ENCODE data around the gene PLEKHA6. TPM values are rescaled to one million over a fixed set of nuclear protein-coding genes. Genes with fewer than 3 reads are reported as not detected.

Gene PLEKHA6
- total RNA-seq, 1 experiment from 2014 or later: 0.30 TPM

GRCh38 chr1:204404629-204405028, 44.9 kb upstream of the PLEKHA6 start:
- H3K79me2 ChIP-seq (ENCODE audit: low read length): peaks cover 62% of the 10 kb centered on the region
- H3K4me2 ChIP-seq (ENCODE audit: low read depth, low read length, poor library complexity, severe bottlenecking): no peak overlapping the region
- no peaks in the 10 kb centered on the region for H3K9me3 ChIP-seq (ENCODE audit: low read length)
- peaks cover 28% of the 10 kb centered on the region for H3K4me1 ChIP-seq (ENCODE audit: low read length)
- peaks cover 46% of the 10 kb centered on the region for H3K36me3 ChIP-seq (ENCODE audit: insufficient read depth, low read length)
- no peaks in the 10 kb centered on the region for H3K9me2 ChIP-seq (replicated peaks; ENCODE audit: insufficient read depth, low read length)
- no peak for DNase-seq
- H3K27ac ChIP-seq (ENCODE audit: low read length): no peak overlapping the region
- peaks cover 59% of the 10 kb centered on the region for H4K20me1 ChIP-seq (ENCODE audit: insufficient read depth, low read depth, low read length)
- no peaks in the 10 kb centered on the region for H3K27me3 ChIP-seq (ENCODE audit: low read length)
- H2AFZ ChIP-seq (ENCODE audit: low read length): no peak overlapping the region
- H3K4me3 ChIP-seq (ENCODE audit: low read length): no peak overlapping the region
- H3K9ac ChIP-seq (ENCODE audit: low read length): no peak overlapping the region

GRCh38 chr1:204402391-204402790, 42.7 kb upstream of the PLEKHA6 start:
- Histone ChIP-seq H3K4me1 (ENCODE audit: low read length) (peaks cover 21% of the 10 kb centered on the region), H3K27ac (ENCODE audit: low read length) (no peak overlapping the region), H3K4me3 (ENCODE audit: low read length) (no peak overlapping the region), H3K27me3 (ENCODE audit: low read length) (no peaks in the 10 kb centered on the region), H3K36me3 (ENCODE audit: insufficient read depth, low read length) (peaks cover 43% of the 10 kb centered on the region), H3K79me2 (ENCODE audit: low read length) (peaks cover 40% of the 10 kb centered on the region), H3K9ac (ENCODE audit: low read length) (no peak overlapping the region), H3K4me2 (ENCODE audit: low read depth, low read length, poor library complexity, severe bottlenecking) (no peak overlapping the region), H4K20me1 (ENCODE audit: insufficient read depth, low read depth, low read length) (peaks cover 37% of the 10 kb centered on the region), H2AFZ (ENCODE audit: low read length) (no peak overlapping the region), H3K9me3 (ENCODE audit: low read length) (no peaks in the 10 kb centered on the region), H3K9me2 (replicated peaks; ENCODE audit: insufficient read depth, low read length) (no peaks in the 10 kb centered on the region)
- no peak for DNase-seq

- Histone ChIP-seq H3K9me2 (replicated peaks; ENCODE audit: insufficient read depth, low read length) (no peaks in the 10 kb centered on the region), H4K20me1 (ENCODE audit: insufficient read depth, low read depth, low read length) (peaks cover 30% of the 10 kb centered on the region), H3K9ac (ENCODE audit: low read length) (no peak overlapping the region), H3K79me2 (ENCODE audit: low read length) (peaks cover 33% of the 10 kb centered on the region), H3K27me3 (ENCODE audit: low read length) (no peaks in the 10 kb centered on the region), H3K4me1 (ENCODE audit: low read length) (peaks cover 14% of the 10 kb centered on the region), H3K9me3 (ENCODE audit: low read length) (no peaks in the 10 kb centered on the region), H3K27ac (ENCODE audit: low read length) (no peak overlapping the region), H2AFZ (ENCODE audit: low read length) (no peak overlapping the region), H3K4me3 (ENCODE audit: low read length) (no peak overlapping the region), H3K36me3 (ENCODE audit: insufficient read depth, low read length) (peaks cover 41% of the 10 kb centered on the region), H3K4me2 (ENCODE audit: low read depth, low read length, poor library complexity, severe bottlenecking) (no peak overlapping the region)
- DNase-seq: no peak
These were observed 42.0 kb upstream of the PLEKHA6 start for GRCh38 chr1:204401730-204402129.

- Histone ChIP-seq H4K20me1 (ENCODE audit: insufficient read depth, low read depth, low read length) (peaks cover 24% of the 10 kb centered on the region), H3K36me3 (ENCODE audit: insufficient read depth, low read length) (peaks cover 39% of the 10 kb centered on the region), H2AFZ (ENCODE audit: low read length) (no peak overlapping the region), H3K9me3 (ENCODE audit: low read length) (no peaks in the 10 kb centered on the region), H3K79me2 (ENCODE audit: low read length) (peaks cover 26% of the 10 kb centered on the region), H3K9ac (ENCODE audit: low read length) (no peak overlapping the region), H3K27me3 (ENCODE audit: low read length) (no peaks in the 10 kb centered on the region), H3K4me1 (ENCODE audit: low read length) (peaks cover 8% of the 10 kb centered on the region), H3K4me3 (ENCODE audit: low read length) (no peak overlapping the region), H3K4me2 (ENCODE audit: low read depth, low read length, poor library complexity, severe bottlenecking) (no peak overlapping the region), H3K9me2 (replicated peaks; ENCODE audit: insufficient read depth, low read length) (no peaks in the 10 kb centered on the region), H3K27ac (ENCODE audit: low read length) (no peak overlapping the region)
- DNase-seq: no peak
These were observed 41.3 kb upstream of the PLEKHA6 start for GRCh38 chr1:204400882-204401510.

- Histone ChIP-seq H3K4me3 (ENCODE audit: low read length) (no peak overlapping the region), H3K4me1 (ENCODE audit: low read length) (no peaks in the 10 kb centered on the region), H3K79me2 (ENCODE audit: low read length) (peaks cover under 1% of the 10 kb centered on the region), H3K36me3 (ENCODE audit: insufficient read depth, low read length) (peaks cover 16% of the 10 kb centered on the region), H3K27me3 (ENCODE audit: low read length) (no peaks in the 10 kb centered on the region), H3K27ac (ENCODE audit: low read length) (no peak overlapping the region), H4K20me1 (ENCODE audit: insufficient read depth, low read depth, low read length) (0 out of 2 replicates have a peak, but pooled peaks cover under 1% of the 10 kb centered on the region), H3K4me2 (ENCODE audit: low read depth, low read length, poor library complexity, severe bottlenecking) (no peak overlapping the region), H2AFZ (ENCODE audit: low read length) (no peak overlapping the region), H3K9ac (ENCODE audit: low read length) (no peak overlapping the region), H3K9me3 (ENCODE audit: low read length) (no peaks in the 10 kb centered on the region), H3K9me2 (replicated peaks; ENCODE audit: insufficient read depth, low read length) (no peaks in the 10 kb centered on the region)
- peak; percentile 88 for DNase-seq
These were observed 38.7 kb upstream of the PLEKHA6 start for GRCh38 chr1:204398197-204399125.

- Histone ChIP-seq H3K9me2 (replicated peaks; ENCODE audit: insufficient read depth, low read length) (no peaks in the 10 kb centered on the region), H3K4me2 (ENCODE audit: low read depth, low read length, poor library complexity, severe bottlenecking) (no peak overlapping the region), H3K27me3 (ENCODE audit: low read length) (no peaks in the 10 kb centered on the region), H4K20me1 (ENCODE audit: insufficient read depth, low read depth, low read length) (no peaks in the 10 kb centered on the region), H3K36me3 (ENCODE audit: insufficient read depth, low read length) (peaks cover 15% of the 10 kb centered on the region), H3K27ac (ENCODE audit: low read length) (no peak overlapping the region), H3K4me1 (ENCODE audit: low read length) (no peaks in the 10 kb centered on the region), H3K9me3 (ENCODE audit: low read length) (no peaks in the 10 kb centered on the region), H3K9ac (ENCODE audit: low read length) (no peak overlapping the region), H3K79me2 (ENCODE audit: low read length) (no peaks in the 10 kb centered on the region), H3K4me3 (ENCODE audit: low read length) (no peak overlapping the region), H2AFZ (ENCODE audit: low read length) (no peak overlapping the region)
- no peak for DNase-seq
These were observed 36.4 kb upstream of the PLEKHA6 start for GRCh38 chr1:204396015-204396583.

- Histone ChIP-seq H3K9me2 (replicated peaks; ENCODE audit: insufficient read depth, low read length) (no peaks in the 10 kb centered on the region), H3K4me2 (ENCODE audit: low read depth, low read length, poor library complexity, severe bottlenecking) (no peak overlapping the region), H3K27ac (ENCODE audit: low read length) (no peak overlapping the region), H3K27me3 (ENCODE audit: low read length) (no peaks in the 10 kb centered on the region), H3K4me3 (ENCODE audit: low read length) (no peak overlapping the region), H3K36me3 (ENCODE audit: insufficient read depth, low read length) (0 out of 2 replicates have a peak, but pooled peaks cover 2% of the 10 kb centered on the region), H3K9me3 (ENCODE audit: low read length) (no peaks in the 10 kb centered on the region), H3K9ac (ENCODE audit: low read length) (no peak overlapping the region), H2AFZ (ENCODE audit: low read length) (no peak overlapping the region), H3K79me2 (ENCODE audit: low read length) (no peaks in the 10 kb centered on the region), H4K20me1 (ENCODE audit: insufficient read depth, low read depth, low read length) (no peaks in the 10 kb centered on the region), H3K4me1 (ENCODE audit: low read length) (peaks cover 6% of the 10 kb centered on the region)
- DNase-seq: no peak
These were observed 31.9 kb upstream of the PLEKHA6 start for GRCh38 chr1:204391629-204392028.

Measured in Karpas-422 (cell line).